ENCODE measurements around the gene RAB31. TPM values are rescaled to one million over a fixed set of nuclear protein-coding genes. Genes with fewer than 3 reads are reported as not detected.

The RAB31 gene
- total RNA-seq, 4 donors from 2014 or later: 94.0 to 145 (median 107) TPM

GRCh38 chr18:9874728-9875127 lies 166.6 kb downstream of the RAB31 start:
- TF ChIP-seq POLR2AphosphoS5 (IDR thresholded peaks at IDR 0.05) (no peak), EP300 (IDR thresholded peaks at IDR 0.05) (no peak), CTCF (IDR thresholded peaks at IDR 0.05) (no peak), POLR2A (IDR thresholded peaks at IDR 0.05; ENCODE audit: low read depth) (no peak)
- Histone ChIP-seq H3K9me3 (no peaks in the 10 kb centered on the region), H3K4me3 (no peak overlapping the region), H3K4me1 (peaks cover 4 to 16% (median 9%) of the 10 kb centered on the region in 4 donors), H3K36me3 (no peaks in the 10 kb centered on the region), H3K27me3 (no peaks in the 10 kb centered on the region), H3K27ac (replicated peaks in 1 of 4) (no peak overlapping the region)
- WGBS: 92% methylated on average over 1 of the region's 1 CpG
- intact Hi-C loops (cut with DNase I): no loop called here
- no peak for DNase-seq (ENCODE audit: extremely low spot score)

- Histone ChIP-seq H3K27me3 (no peaks in the 10 kb centered on the region), H3K4me3 (peak overlapping the region in 2 of 4 donors; percentile 11 to 18), H3K36me3 (no peaks in the 10 kb centered on the region), H3K27ac (replicated peaks in 1 of 4) (peak overlapping the region; percentile 42 to 70 (median 58)), H3K9me3 (no peaks in the 10 kb centered on the region), H3K4me1 (peaks cover 0 to 8% (median 2%) of the 10 kb centered on the region in 4 donors)
- TF ChIP-seq CTCF (IDR thresholded peaks at IDR 0.05) (no peak), POLR2AphosphoS5 (IDR thresholded peaks at IDR 0.05) (no peak), POLR2A (IDR thresholded peaks at IDR 0.05; ENCODE audit: low read depth) (no peak), EP300 (IDR thresholded peaks at IDR 0.05) (no peak)
- WGBS: 95% methylated on average over 2 of the region's 2 CpGs
- DNase-seq (ENCODE audit: extremely low spot score): peak; percentile 75
- intact Hi-C loops (cut with DNase I): no loop called here
These were observed 168.2 kb downstream of the RAB31 start for GRCh38 chr18:9876212-9876866.

GRCh38 chr18:9876867-9877654 lies 169.0 kb downstream of the RAB31 start:
- Histone ChIP-seq H3K27me3 (no peaks in the 10 kb centered on the region), H3K9me3 (no peaks in the 10 kb centered on the region), H3K36me3 (no peaks in the 10 kb centered on the region), H3K27ac (replicated peaks in 1 of 4) (peak overlapping the region; percentile 42 to 70 (median 58)), H3K4me1 (peaks cover 0 to 11% (median 2%) of the 10 kb centered on the region in 4 donors), H3K4me3 (peak overlapping the region; percentile 5 to 18 (median 8))
- 55% methylated on average over 9 of the region's 9 CpGs for WGBS
- no peak for DNase-seq (ENCODE audit: extremely low spot score)
- no peak for TF ChIP-seq CTCF (IDR thresholded peaks at IDR 0.05)
- TF ChIP-seq POLR2AphosphoS5 (IDR thresholded peaks at IDR 0.05): peak; percentile 54 to 60
- intact Hi-C loops (cut with DNase I): no loop called here

- Histone ChIP-seq H3K4me1 (peaks cover 0 to 16% (median 2%) of the 10 kb centered on the region in 4 donors), H3K27ac (replicated peaks in 1 of 4) (peak overlapping the region; percentile 42 to 60 (median 56)), H3K4me3 (peak overlapping the region in 2 of 4 donors; percentile 5 to 18), H3K36me3 (no peaks in the 10 kb centered on the region), H3K27me3 (no peaks in the 10 kb centered on the region), H3K9me3 (no peaks in the 10 kb centered on the region)
- TF ChIP-seq EP300 (IDR thresholded peaks at IDR 0.05): no peak
- TF ChIP-seq POLR2A (IDR thresholded peaks at IDR 0.05; ENCODE audit: low read depth): no peak
- no peak for TF ChIP-seq POLR2AphosphoS5 (IDR thresholded peaks at IDR 0.05)
- no peak for TF ChIP-seq CTCF (IDR thresholded peaks at IDR 0.05)
- no peak for DNase-seq (ENCODE audit: extremely low spot score)
- intact Hi-C loops (cut with DNase I): no loop called here
These were observed 169.5 kb downstream of the RAB31 start for GRCh38 chr18:9877655-9878014.

Measured in esophagus muscularis mucosa (tissue), 4 donors.